HG02981 (cell line): Measurements from ENCODE around the gene ZNF274.
"Not testable (repeated sequence)": the region's sequence is repeated elsewhere in the genome, so short reads cannot be mapped to it uniquely, and the experiment has no call there.

ENCODE experiments used
- ATAC-seq: cut with Tn5 transposase; IDR thresholded peaks from one replicate; pipeline ENCODE4 v1.9.1; 2021; ENCODE audit warnings: mild to moderate bottlenecking, moderate library complexity; ENCODE audit not compliant: unreplicated experiment

ZNF274 gene

DNA sequence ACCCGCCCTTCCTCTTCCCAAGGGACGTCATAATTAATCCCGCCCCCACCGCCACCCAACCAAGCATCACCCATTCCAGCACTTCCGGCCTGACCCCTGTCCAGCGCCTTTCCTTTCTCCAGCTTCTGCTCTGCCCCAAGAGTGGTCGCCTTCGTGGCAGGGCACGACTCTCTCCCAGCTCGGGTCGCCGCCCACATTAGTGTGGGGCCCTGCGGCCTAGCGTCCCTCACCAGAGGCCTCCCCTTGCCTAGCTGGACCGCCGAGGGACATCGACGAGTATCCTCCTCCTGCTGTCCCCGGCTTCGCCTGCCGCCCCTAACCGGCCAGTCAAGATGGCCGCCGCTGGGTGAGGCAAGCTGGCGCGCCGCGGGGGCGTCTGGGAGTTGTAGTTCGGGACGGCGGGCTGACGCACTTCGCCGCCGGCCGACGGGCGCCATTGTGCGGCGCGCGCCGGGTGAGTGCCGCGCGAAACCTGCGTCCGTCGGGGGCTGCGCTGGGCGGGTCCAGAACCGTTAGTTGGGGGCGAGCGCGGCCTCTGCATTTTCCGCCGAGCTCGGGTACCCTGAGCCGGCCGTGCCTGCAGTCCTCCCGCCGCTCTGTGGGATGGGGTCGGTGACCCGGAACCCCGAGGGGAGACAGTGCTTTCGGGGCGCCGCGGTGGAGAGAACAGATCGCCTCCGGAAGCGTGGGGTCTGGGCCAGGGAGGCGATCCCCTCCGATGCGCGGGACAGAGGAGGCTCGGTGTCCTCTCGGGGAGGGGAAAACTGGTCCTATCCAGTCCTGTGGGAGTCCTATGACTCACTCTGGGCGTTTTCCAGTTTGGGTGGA lies at the start of gene ZNF274:
TSS of gene ZNF274 (plus strand) at position 73 of the 828 bp plus-strand sequence. CDS start 905 bp downstream, outside the sequence.
- ATAC-seq = peak; percentile 86

GRCh38 chr19:58134244-58134643 lies 48.6 kb upstream of the ZNF274 start:
- ATAC-seq = no peak

DNA sequence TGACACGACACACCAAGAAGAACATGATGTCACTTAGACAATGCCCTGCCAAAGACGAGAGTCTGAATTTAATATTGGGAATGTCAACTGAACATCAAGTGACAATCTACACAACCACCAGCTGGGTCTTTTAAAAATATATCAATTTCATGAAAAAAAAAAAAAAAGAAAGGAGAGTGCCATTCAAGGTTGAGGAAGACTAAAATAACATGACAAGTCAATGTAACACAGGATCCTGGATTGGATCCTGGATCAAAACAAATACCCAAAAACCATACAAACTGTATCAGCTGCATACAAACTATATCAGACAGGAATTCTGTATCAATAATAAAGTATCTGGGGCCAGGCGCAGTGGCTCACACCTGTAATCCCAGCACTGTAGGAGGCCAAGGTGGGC lies 37.0 kb upstream of the ZNF274 start:
- no peak for ATAC-seq

GRCh38 chr19:58147475-58147874 lies 35.4 kb upstream of the ZNF274 start:
- not testable (repeated sequence) for ATAC-seq

GRCh38 chr19:58150328-58150921 lies 32.4 kb upstream of the ZNF274 start, which contains the start of gene ZNF329:
Gene ZNF329 (minus strand): TSS chr19:58150789. CDS start chr19:58129503, 21,286 bp downstream.
- peak; percentile 58 for ATAC-seq

- ATAC-seq = no peak
Measured at GRCh38 chr19:58153386-58153785, 29.5 kb upstream of the ZNF274 start.

DNA sequence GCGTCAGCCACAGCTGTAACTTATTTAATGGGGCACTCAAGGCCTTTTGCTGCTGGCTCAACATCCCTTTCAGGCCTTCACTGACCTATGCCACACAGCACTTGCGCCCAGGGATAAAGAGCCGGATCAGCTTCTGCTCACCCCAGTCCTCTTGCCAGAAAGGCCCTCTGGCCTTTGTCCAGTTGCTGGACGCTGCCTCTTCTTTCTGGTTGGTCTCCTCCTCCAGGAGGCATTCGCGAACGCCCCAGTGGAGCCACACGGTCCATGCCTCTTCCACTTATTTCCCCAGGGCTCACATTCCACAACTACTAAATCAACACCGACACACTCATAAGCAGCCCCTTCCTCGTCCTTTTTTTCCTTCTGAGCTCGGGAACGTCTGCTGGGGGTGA lies 28.6 kb upstream of the ZNF274 start:
- ATAC-seq = no peak

GRCh38 chr19:58154679-58155648 lies 27.9 kb upstream of the ZNF274 start:
- peak; percentile 59 for ATAC-seq

GRCh38 chr19:58157045-58157728 lies 25.7 kb upstream of the ZNF274 start:
- ATAC-seq = no peak

- ATAC-seq = no peak
Measured at GRCh38 chr19:58166268-58166667, 16.6 kb upstream of the ZNF274 start.

DNA sequence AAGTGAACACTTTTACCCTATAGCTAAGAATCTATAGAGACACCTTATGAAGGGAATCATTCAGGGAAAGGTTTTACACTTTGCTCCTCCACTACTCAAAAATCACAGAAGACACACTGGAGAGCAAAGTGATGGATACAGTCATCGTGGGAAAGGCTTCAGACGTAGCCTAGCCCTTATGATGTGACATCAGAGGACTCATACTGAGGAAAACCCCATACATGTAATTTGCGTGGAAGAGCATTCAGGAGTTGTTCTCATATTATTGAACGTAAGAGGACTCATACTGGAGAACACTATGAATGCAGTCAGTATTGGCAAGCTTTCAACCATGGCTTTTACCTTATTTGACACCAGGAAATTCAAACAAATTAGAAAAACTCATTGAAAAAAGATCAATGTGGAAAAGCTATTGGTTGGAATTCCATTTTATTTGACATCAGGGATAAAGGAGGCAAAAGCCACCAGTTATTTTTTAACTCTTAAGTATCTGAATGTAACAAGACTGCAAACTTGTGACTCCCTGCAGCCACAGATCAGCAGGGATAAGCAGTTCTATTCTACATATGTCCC lies 16.1 kb upstream of the ZNF274 start:
- no peak for ATAC-seq

- ATAC-seq = no peak
Measured at GRCh38 chr19:58170860-58171259, 12.0 kb upstream of the ZNF274 start.

GRCh38 chr19:58181902-58182576 lies 822 bp upstream of the ZNF274 start:
- ATAC-seq = no peak

- ATAC-seq = no peak
Measured at GRCh38 chr19:58182577-58182988, 278 bp upstream of the ZNF274 start.

DNA sequence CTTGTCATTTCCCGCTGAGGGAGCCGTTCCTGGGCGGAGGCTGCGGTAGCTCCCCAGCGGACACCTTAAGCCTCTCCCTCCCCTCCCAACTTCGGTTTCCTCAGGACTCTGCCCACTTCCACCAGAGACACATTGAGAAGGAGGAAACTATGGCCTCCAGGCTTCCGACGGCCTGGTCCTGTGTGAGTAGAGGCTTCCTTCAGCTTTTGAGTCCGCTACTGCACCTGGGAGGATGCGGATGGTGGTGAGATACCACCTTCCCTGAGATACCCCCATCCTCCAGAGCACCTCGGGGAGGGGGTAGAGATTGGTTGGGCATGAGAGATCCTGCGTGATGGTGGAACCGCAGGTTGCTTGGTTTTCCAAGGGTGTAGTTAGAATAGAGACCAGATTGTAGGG lies 955 bp downstream of the ZNF274 start:
- no peak for ATAC-seq

DNA sequence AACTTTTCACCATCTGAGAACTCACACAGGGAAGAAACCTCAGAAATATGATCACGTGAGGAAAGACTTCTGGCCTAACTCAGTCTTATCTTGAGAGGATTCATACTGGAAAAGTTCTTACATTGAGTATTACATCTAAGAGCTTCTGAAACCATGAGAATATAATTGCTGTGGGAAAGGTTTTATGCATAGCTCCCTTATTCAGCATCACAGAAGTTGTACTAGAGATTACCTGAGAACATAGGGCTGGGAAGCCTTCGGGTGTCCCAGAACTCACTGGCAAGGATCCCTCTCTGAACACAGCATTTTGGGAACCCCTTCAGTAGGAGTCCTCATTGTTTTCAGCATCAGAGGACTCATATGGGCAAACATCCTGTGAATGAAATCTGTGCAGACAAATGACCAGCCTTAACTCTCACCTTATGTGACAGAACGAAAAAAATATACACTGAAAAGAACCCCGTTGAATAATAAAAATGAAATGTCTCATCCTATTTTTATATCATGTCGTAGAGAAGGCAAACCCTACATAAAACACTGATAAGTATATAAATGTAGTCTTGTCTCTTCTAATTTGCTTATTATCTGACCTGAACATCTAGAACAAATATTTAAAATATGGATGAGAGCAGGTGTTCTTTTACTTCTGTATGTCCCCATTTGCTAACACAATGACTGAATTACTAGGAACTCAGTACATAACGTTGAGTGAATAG lies 14.2 kb downstream of the ZNF274 start:
- ATAC-seq = no peak

- ATAC-seq = no peak
Measured at GRCh38 chr19:58203814-58204475, 21.1 kb downstream of the ZNF274 start.

GRCh38 chr19:58204566-58204965 lies 21.7 kb downstream of the ZNF274 start:
- no peak for ATAC-seq
